Smooth muscle cell (in vitro differentiated cells): Measurements from ENCODE around the gene SPAG4. TPM values are rescaled to one million over a fixed set of nuclear protein-coding genes. Genes with fewer than 3 reads are reported as not detected.

Experiments used
- DNase-seq: peaks from one replicate; lab custom pipeline; 2025; ENCODE audit not compliant: unreplicated experiment; lab: John Stamatoyannopoulos, UW
- H2AFZ ChIP-seq: fragments of 200-600 bp; sonication (generic); 2 replicates; pipeline ENCODE4 v1.6.0; 2016; ENCODE audit warnings: antibody characterized with exemption, low read depth, mild to moderate bottlenecking
- H3F3A ChIP-seq: fragments of 200-600 bp; sonication (generic); 2 replicates; pipeline ENCODE4 v1.6.0; 2017; ENCODE audit warnings: antibody characterized with exemption, low read depth
- H3K27ac ChIP-seq: fragments of 200-600 bp; sonication (generic); 2 replicates; pipeline ENCODE4 v1.5.1; 2016; ENCODE audit warnings: low read depth, mild to moderate bottlenecking
- H3K27me3 ChIP-seq: fragments of 200-600 bp; sonication (generic); 2 replicates; pipeline ENCODE4 v1.6.1; 2016; ENCODE audit warnings: low read depth, mild to moderate bottlenecking
- H3K36me3 ChIP-seq: fragments of 200-600 bp; sonication (generic); 2 replicates; pipeline ENCODE4 v1.5.1; 2016; ENCODE audit warnings: low read depth
- H3K4me1 ChIP-seq: fragments of 200-600 bp; sonication (generic); 2 replicates; pipeline ENCODE4 v1.5.1; 2016; ENCODE audit warnings: low read depth
- H3K4me2 ChIP-seq: fragments of 200-600 bp; sonication (generic); 2 replicates; pipeline ENCODE4 v1.6.0; 2016; ENCODE audit warnings: mild to moderate bottlenecking
- H3K4me3 ChIP-seq: fragments of 200-600 bp; sonication (generic); 2 replicates; pipeline ENCODE4 v1.5.1; 2016; ENCODE audit warnings: mild to moderate bottlenecking
- H3K79me2 ChIP-seq: fragments of 200-600 bp; sonication (generic); 2 replicates; pipeline ENCODE4 v1.6.0; 2016; ENCODE audit warnings: low read depth, mild to moderate bottlenecking
- H3K9ac ChIP-seq: fragments of 200-600 bp; sonication (generic); 2 replicates; pipeline ENCODE4 v1.6.0; 2016; ENCODE audit warnings: low read depth
- H3K9me3 ChIP-seq: fragments of 200-600 bp; sonication (generic); replicated peaks from 2 replicates; pipeline ENCODE4 v1.5.1; 2016; ENCODE audit warnings: low read depth
- H4K20me1 ChIP-seq: fragments of 200-600 bp; sonication (generic); 2 replicates; pipeline ENCODE4 v1.6.0; 2016; ENCODE audit warnings: low read depth
- WGBS: methylation state at CpG from one replicate; pipeline ENCODE4 v1.1.7; 2016; ENCODE audit warnings: low lambda C conversion rate; 5-methylcytosine and 5-hydroxymethylcytosine counted together
- polyA plus RNA-seq: library from polyadenylated mRNA; unstranded; fragments of >200 nt; fragmentation: Nextera tagmentation; extraction: Ambion mirVana; gene quantifications from 2 replicates; pipeline ENCODE4 v1.2.1, GENCODE V29; 2016
- total RNA-seq: library from RNA; depleted of rRNA; stranded (reverse); fragments of >200 nt; gene quantifications from 2 replicates; pipeline ENCODE4 v1.2.3, GENCODE V29; 2014
- TF ChIP-seq, protein P1 (sequence below): fragments of 200-600 bp; sonication (generic); IDR thresholded peaks from 2 replicates; pipeline ENCODE4 v1.5.1; 2017; ENCODE audit warnings: borderline replicate concordance, mild to moderate bottlenecking, antibody characterized with exemption; ENCODE audit not compliant: insufficient read depth, poor library complexity, severe bottlenecking

Gene SPAG4
- total and polyA plus RNA-seq, 2 experiments from 2014 or later: 9.3 to 27.6 TPM

DNA sequence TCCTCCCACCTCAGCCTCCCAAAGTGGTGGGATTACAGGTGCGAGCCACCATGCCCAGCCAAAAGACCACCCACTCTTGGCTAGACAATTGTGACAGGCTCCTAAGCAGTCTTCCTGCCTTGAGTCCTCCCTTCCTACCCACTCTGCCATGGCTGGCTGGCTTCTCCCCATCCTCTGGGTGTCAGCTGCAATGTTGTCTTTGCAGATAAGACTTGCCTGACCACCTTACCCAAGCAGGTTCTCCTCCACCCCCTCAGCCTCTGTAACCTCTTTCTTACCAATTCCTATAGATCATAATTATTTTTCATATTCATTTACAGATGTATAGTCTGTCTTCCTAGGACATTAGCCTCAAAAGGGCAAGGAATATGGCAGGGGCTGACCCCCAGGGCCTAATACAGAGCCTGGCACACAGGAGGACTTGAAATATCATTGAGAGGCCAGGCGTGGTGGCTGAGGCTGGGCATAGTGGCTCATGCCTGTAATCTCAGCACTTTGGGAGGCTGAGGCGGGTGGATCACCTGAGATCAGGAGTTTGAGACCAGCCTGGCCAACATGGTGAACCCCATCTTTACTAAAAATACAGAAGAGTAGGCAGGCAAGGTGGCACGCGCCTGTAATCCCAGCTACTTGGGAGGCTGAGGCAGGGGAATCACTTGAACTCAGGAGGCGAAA, 28.7 kb upstream of the SPAG4 start:
- WGBS: over 99% methylated on average over 6 of the region's 6 CpGs
- TF ChIP-seq, protein P1, sequence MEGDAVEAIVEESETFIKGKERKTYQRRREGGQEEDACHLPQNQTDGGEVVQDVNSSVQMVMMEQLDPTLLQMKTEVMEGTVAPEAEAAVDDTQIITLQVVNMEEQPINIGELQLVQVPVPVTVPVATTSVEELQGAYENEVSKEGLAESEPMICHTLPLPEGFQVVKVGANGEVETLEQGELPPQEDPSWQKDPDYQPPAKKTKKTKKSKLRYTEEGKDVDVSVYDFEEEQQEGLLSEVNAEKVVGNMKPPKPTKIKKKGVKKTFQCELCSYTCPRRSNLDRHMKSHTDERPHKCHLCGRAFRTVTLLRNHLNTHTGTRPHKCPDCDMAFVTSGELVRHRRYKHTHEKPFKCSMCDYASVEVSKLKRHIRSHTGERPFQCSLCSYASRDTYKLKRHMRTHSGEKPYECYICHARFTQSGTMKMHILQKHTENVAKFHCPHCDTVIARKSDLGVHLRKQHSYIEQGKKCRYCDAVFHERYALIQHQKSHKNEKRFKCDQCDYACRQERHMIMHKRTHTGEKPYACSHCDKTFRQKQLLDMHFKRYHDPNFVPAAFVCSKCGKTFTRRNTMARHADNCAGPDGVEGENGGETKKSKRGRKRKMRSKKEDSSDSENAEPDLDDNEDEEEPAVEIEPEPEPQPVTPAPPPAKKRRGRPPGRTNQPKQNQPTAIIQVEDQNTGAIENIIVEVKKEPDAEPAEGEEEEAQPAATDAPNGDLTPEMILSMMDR: no peak
- no peak for DNase-seq

GRCh38 chr20:35587436-35587835, 28.2 kb upstream of the SPAG4 start:
- 95% methylated on average over 2 of the region's 2 CpGs for WGBS
- H3F3A ChIP-seq: no peaks in the 10 kb centered on the region

More for the DNA sequence above, 28.7 kb upstream of the SPAG4 start:
- Histone ChIP-seq H3K36me3 (no peaks in the 10 kb centered on the region), H2AFZ (no peak overlapping the region), H3K4me1 (no peaks in the 10 kb centered on the region), H3K9ac (no peak overlapping the region), H3K4me2 (no peak overlapping the region), H3K27ac (no peak overlapping the region), H3F3A (no peaks in the 10 kb centered on the region), H4K20me1 (no peaks in the 10 kb centered on the region), H3K9me3 (no peaks in the 10 kb centered on the region), H3K4me3 (no peak overlapping the region), H3K27me3 (no peaks in the 10 kb centered on the region), H3K79me2 (no peaks in the 10 kb centered on the region)

GRCh38 chr20:35588397-35588796, 27.2 kb upstream of the SPAG4 start:
- WGBS: 96% methylated on average over 13 of the region's 14 CpGs
- no peak overlapping the region for H2AFZ ChIP-seq

More at GRCh38 chr20:35587436-35587835, 28.2 kb upstream of the SPAG4 start:
- TF ChIP-seq, protein P1: no peak
- no peak for DNase-seq
- no peaks in the 10 kb centered on the region for H4K20me1 ChIP-seq
- H3K9ac ChIP-seq: no peak overlapping the region
- no peaks in the 10 kb centered on the region for H3K27me3 ChIP-seq
- no peak overlapping the region for H3K4me3 ChIP-seq
- no peak overlapping the region for H3K4me2 ChIP-seq
- no peak overlapping the region for H3K27ac ChIP-seq
- H3K4me1 ChIP-seq: no peaks in the 10 kb centered on the region
- H3K79me2 ChIP-seq: no peaks in the 10 kb centered on the region
- no peaks in the 10 kb centered on the region for H3K9me3 ChIP-seq
- H3K36me3 ChIP-seq: no peaks in the 10 kb centered on the region
- no peak overlapping the region for H2AFZ ChIP-seq

More at GRCh38 chr20:35588397-35588796, 27.2 kb upstream of the SPAG4 start:
- TF ChIP-seq, protein P1: no peak
- Histone ChIP-seq H4K20me1 (no peaks in the 10 kb centered on the region), H3K79me2 (no peaks in the 10 kb centered on the region), H3K4me2 (no peak overlapping the region), H3K27me3 (no peaks in the 10 kb centered on the region), H3K9me3 (no peaks in the 10 kb centered on the region), H3K27ac (no peak overlapping the region), H3K9ac (no peak overlapping the region), H3K4me1 (no peaks in the 10 kb centered on the region), H3K36me3 (no peaks in the 10 kb centered on the region), H3F3A (no peaks in the 10 kb centered on the region), H3K4me3 (no peak overlapping the region)
- DNase-seq: no peak
